H9 (cell line): Measurements from ENCODE around the gene PCSK1N. TPM values are rescaled to one million over a fixed set of nuclear protein-coding genes. Genes with fewer than 3 reads are reported as not detected.
A peak's percentile ranks its signal among the peaks of the same experiment; 100 is the strongest.

Experiments
- DNase-seq: peaks from one replicate; pipeline ENCODE4 v3.0.0-alpha.2; 2017
- H2AFZ ChIP-seq: one replicate; pipeline ENCODE4 v1.6.1; 2013; ENCODE audit warnings: mild to moderate bottlenecking, low read length, control low read depth, moderate library complexity
- H2AK5ac ChIP-seq: 2 replicates; pipeline ENCODE4 v1.6.1; 2013; ENCODE audit warnings: low read length, control low read depth, mixed read lengths; ENCODE audit not compliant: insufficient read length
- H2BK120ac ChIP-seq: one replicate; pipeline ENCODE4 v1.6.1; 2013; ENCODE audit warnings: low read depth, mild to moderate bottlenecking, low read length, control low read depth, inconsistent platforms; ENCODE audit not compliant: poor library complexity, severe bottlenecking
- H2BK12ac ChIP-seq: 2 replicates; pipeline ENCODE4 v1.6.1; 2013; ENCODE audit warnings: low read length, control low read depth, mixed read lengths, low read depth; ENCODE audit not compliant: insufficient read length
- H2BK15ac ChIP-seq: 2 replicates; pipeline ENCODE4 v1.6.1; 2013; ENCODE audit warnings: low read depth, low read length, control low read depth
- H2BK20ac ChIP-seq: one replicate; pipeline ENCODE4 v1.6.1; 2013; ENCODE audit warnings: low read depth, mild to moderate bottlenecking, low read length, control low read depth, inconsistent platforms; ENCODE audit not compliant: poor library complexity, severe bottlenecking
- H2BK5ac ChIP-seq: 2 replicates; pipeline ENCODE4 v1.6.1; 2013; ENCODE audit warnings: low read length, control low read depth, mixed read lengths; ENCODE audit not compliant: insufficient read length
- H3K14ac ChIP-seq: 2 replicates; pipeline ENCODE4 v1.6.1; 2013; ENCODE audit warnings: low read length, control low read depth; ENCODE audit not compliant: insufficient read depth
- H3K18ac ChIP-seq: 2 replicates; pipeline ENCODE4 v1.6.1; 2013; ENCODE audit warnings: low read depth, mild to moderate bottlenecking, mixed read lengths, low read length, control low read depth; ENCODE audit not compliant: insufficient read length
- H3K23ac ChIP-seq: 2 replicates; pipeline ENCODE4 v1.6.1; 2013; ENCODE audit warnings: low read length, control low read depth, mixed read lengths, low read depth; ENCODE audit not compliant: insufficient read length
- H3K23me2 ChIP-seq: 2 replicates; pipeline ENCODE4 v1.6.1; 2013; ENCODE audit warnings: low read depth, mild to moderate bottlenecking, mixed read lengths, low read length, control low read depth; ENCODE audit not compliant: insufficient read length, poor library complexity, severe bottlenecking
- H3K27ac ChIP-seq: 2 replicates; pipeline ENCODE4 v1.5.1; 2013; ENCODE audit warnings: low read length, control low read depth, mixed read lengths, low read depth; ENCODE audit not compliant: insufficient read length
- H3K27me3 ChIP-seq: 2 replicates; pipeline ENCODE4 v1.6.1; 2013; ENCODE audit warnings: low read length, control low read depth, inconsistent platforms; ENCODE audit not compliant: insufficient read depth
- H3K4ac ChIP-seq: 2 replicates; pipeline ENCODE4 v1.6.1; 2013; ENCODE audit warnings: low read depth, mild to moderate bottlenecking, control low read depth, inconsistent platforms, low read length, moderate library complexity
- H3K4me1 ChIP-seq: 2 replicates; pipeline ENCODE4 v1.6.1; 2013; ENCODE audit warnings: low read length, control low read depth, inconsistent platforms; ENCODE audit not compliant: insufficient read depth
- H3K4me2 ChIP-seq: 2 replicates; pipeline ENCODE4 v1.6.1; 2013; ENCODE audit warnings: low read length, control low read depth, mixed read lengths; ENCODE audit not compliant: insufficient read length, insufficient read depth
- H3K56ac ChIP-seq: 2 replicates; pipeline ENCODE4 v1.6.1; 2013; ENCODE audit warnings: low read depth, mild to moderate bottlenecking, mixed read lengths, low read length, control low read depth; ENCODE audit not compliant: insufficient read length
- H3K79me1 ChIP-seq: 2 replicates; pipeline ENCODE4 v1.6.1; 2013; ENCODE audit warnings: low read depth, mild to moderate bottlenecking, moderate library complexity, low read length, control low read depth, inconsistent platforms; ENCODE audit not compliant: insufficient read depth, poor library complexity, severe bottlenecking
- H3K79me2 ChIP-seq: 2 replicates; pipeline ENCODE4 v1.6.1; 2013; ENCODE audit warnings: low read length, control low read depth, inconsistent platforms; ENCODE audit not compliant: insufficient read depth
- H3K9ac ChIP-seq: 2 replicates; pipeline ENCODE4 v1.6.1; 2013; ENCODE audit warnings: low read length, control low read depth, mixed read lengths; ENCODE audit not compliant: insufficient read length; ENCODE audit errors: extremely low read depth
- H3K9me3 ChIP-seq: one replicate; pipeline ENCODE4 v1.6.1; 2013; ENCODE audit warnings: low read depth, low read length, inconsistent platforms; ENCODE audit not compliant: control insufficient read depth
- H3T11ph ChIP-seq: one replicate; pipeline ENCODE4 v1.6.1; 2013; ENCODE audit warnings: mild to moderate bottlenecking, low read length, control low read depth, inconsistent platforms
- H4K20me1 ChIP-seq: one replicate; pipeline ENCODE4 v1.6.1; 2013; ENCODE audit not compliant: control insufficient read depth, insufficient read length, insufficient read depth
- H4K5ac ChIP-seq: 2 replicates; pipeline ENCODE4 v1.6.1; 2013; ENCODE audit warnings: low read depth, mild to moderate bottlenecking, mixed read lengths, low read length, control low read depth; ENCODE audit not compliant: insufficient read length
- H4K8ac ChIP-seq: replicated peaks from 2 replicates; pipeline ENCODE4 v1.6.1; 2013; ENCODE audit warnings: low read length, control low read depth, mixed read lengths, low read depth; ENCODE audit not compliant: insufficient read length
- H4K91ac ChIP-seq: 2 replicates; pipeline ENCODE4 v1.6.1; 2013; ENCODE audit warnings: low read depth, mild to moderate bottlenecking, moderate library complexity, mixed read lengths, low read length, control low read depth; ENCODE audit not compliant: insufficient read length
- H3K27ac Mint-ChIP-seq, 3 experiments: 2 replicates in 2 of 3; 3 replicates in 1 of 3; pipeline ENCODE4 v1.8.0; 2020 to 2021; ENCODE audit warnings: mixed read lengths in 3 of 3, mild to moderate bottlenecking in 1 of 3, moderate library complexity in 1 of 3
- H3K27me3 Mint-ChIP-seq: 2 replicates; pipeline ENCODE4 v1.8.0; 2021; ENCODE audit warnings: low read depth, mild to moderate bottlenecking, moderate library complexity, mixed read lengths
- H3K36me3 Mint-ChIP-seq, 3 experiments: 2 replicates in 2 of 3; 3 replicates in 1 of 3; pipeline ENCODE4 v1.8.0; 2020 to 2021; ENCODE audit warnings: low read depth in 3 of 3, mixed read lengths in 3 of 3; ENCODE audit not compliant: insufficient read depth in 1 of 3
- H3K4me1 Mint-ChIP-seq, 2 experiments: 2 replicates each; pipeline ENCODE4 v1.8.0; 2020; ENCODE audit warnings: mixed read lengths in 2 of 2
- H3K4me3 Mint-ChIP-seq, 2 experiments: 2 replicates in 1 of 2; 3 replicates in 1 of 2; pipeline ENCODE4 v1.8.0; 2020 to 2021; ENCODE audit warnings: mild to moderate bottlenecking in 2 of 2, mixed read lengths in 2 of 2, moderate library complexity in 1 of 2
- H3K9me3 Mint-ChIP-seq, 2 experiments: 2 replicates in 1 of 2; 3 replicates in 1 of 2; pipeline ENCODE4 v1.8.0; 2020; ENCODE audit warnings: mild to moderate bottlenecking in 2 of 2, mixed read lengths in 2 of 2, moderate library complexity in 1 of 2
- WGBS: extraction: QIAGEN DNeasy Blood & Tissue Kit; methylation state at CpG from one replicate; pipeline ENCODE4 v1.1.7; 2013; ENCODE audit warnings: missing lambda C conversion rate, low lambda C conversion rate, mixed read lengths; ENCODE audit not compliant: insufficient read length; ENCODE audit errors: extremely low coverage; 5-methylcytosine and 5-hydroxymethylcytosine counted together
- total RNA-seq: library from RNA; stranded (reverse); gene quantifications from 2 replicates; pipeline ENCODE4 v1.2.1, GENCODE V29; 2021
- TF ChIP-seq, protein P1 (sequence below): fragments of 200-600 bp; sonication (generic); conservative IDR thresholded peaks from 3 replicates; pipeline ENCODE4 v1.8.0; 2021; ENCODE audit warnings: antibody characterized with exemption, mild to moderate bottlenecking

Gene PCSK1N
- total RNA-seq, 1 experiment from 2014 or later = 3.9 TPM

DNA sequence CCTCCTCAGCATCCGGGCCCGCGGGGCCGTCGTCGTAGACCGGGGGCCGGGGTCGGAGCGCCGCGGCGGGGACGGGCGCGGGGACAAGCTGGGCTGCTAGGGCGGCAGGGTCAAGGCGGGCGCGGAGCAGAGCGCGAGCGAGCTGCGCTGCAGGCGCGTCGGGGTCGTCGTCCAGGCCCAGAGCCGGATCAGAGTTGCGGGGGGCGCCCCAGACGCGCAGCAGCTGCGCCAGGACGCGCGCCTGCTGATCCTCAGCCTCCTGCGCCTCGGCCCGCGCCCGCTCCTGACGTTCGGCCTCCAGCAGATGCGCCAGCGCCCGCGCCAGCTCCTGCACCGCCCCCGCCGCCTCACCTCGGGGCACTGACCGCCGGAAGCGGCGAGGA is 3.5 kb downstream of the PCSK1N start:
- Histone ChIP-seq H3K27ac (no peak overlapping the region), H2AK5ac (no peak overlapping the region), H3K9ac (no peak overlapping the region), H3K4ac (no peak overlapping the region), H2BK120ac (no peak overlapping the region), H4K5ac (no peak overlapping the region), H3K4me1 (no peaks in the 10 kb centered on the region), H3K79me2 (no peaks in the 10 kb centered on the region), H3K14ac (no peak overlapping the region; the same call in 1 of the 2 replicates), H3K4me2 (peak overlapping the region; percentile 45), H3K9me3 (peaks cover 22% of the 10 kb centered on the region), H2AFZ (no peak overlapping the region), H3K79me1 (no peaks in the 10 kb centered on the region), H4K8ac (no peak overlapping the region), H2BK20ac (no peak overlapping the region), H3K27me3 (peaks cover 12% of the 10 kb centered on the region), H3K23ac (no peak overlapping the region), H4K91ac (no peak overlapping the region), H3K18ac (no peak overlapping the region), H3T11ph (no peak overlapping the region), H3K56ac (no peak overlapping the region), H2BK5ac (no peak overlapping the region), H3K23me2 (peaks cover 4% of the 10 kb centered on the region), H2BK15ac (no peak overlapping the region), H4K20me1 (no peaks in the 10 kb centered on the region), H2BK12ac (no peak overlapping the region)
- Mint-ChIP-seq H3K27me3 (peaks cover 66% of the 10 kb centered on the region), H3K36me3 (peaks cover 6 to 19% (median 6%) of the 10 kb centered on the region in 3 experiments), H3K4me1 (peaks cover 8 to 18% of the 10 kb centered on the region in 2 experiments), H3K4me3 (peak overlapping the region; percentile 34 to 69; a peak in 3 of 5 replicates), H3K9me3 (peaks cover 73 to 78% of the 10 kb centered on the region in 2 experiments), H3K27ac (no peak overlapping the region)
- WGBS = no CpG with 5 or more reads among the region's 57 CpGs
- TF ChIP-seq, protein P1, sequence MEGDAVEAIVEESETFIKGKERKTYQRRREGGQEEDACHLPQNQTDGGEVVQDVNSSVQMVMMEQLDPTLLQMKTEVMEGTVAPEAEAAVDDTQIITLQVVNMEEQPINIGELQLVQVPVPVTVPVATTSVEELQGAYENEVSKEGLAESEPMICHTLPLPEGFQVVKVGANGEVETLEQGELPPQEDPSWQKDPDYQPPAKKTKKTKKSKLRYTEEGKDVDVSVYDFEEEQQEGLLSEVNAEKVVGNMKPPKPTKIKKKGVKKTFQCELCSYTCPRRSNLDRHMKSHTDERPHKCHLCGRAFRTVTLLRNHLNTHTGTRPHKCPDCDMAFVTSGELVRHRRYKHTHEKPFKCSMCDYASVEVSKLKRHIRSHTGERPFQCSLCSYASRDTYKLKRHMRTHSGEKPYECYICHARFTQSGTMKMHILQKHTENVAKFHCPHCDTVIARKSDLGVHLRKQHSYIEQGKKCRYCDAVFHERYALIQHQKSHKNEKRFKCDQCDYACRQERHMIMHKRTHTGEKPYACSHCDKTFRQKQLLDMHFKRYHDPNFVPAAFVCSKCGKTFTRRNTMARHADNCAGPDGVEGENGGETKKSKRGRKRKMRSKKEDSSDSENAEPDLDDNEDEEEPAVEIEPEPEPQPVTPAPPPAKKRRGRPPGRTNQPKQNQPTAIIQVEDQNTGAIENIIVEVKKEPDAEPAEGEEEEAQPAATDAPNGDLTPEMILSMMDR = no peak
- peak; percentile 33 for DNase-seq
